ENCODE data around the gene UQCR11.

Gene UQCR11

DNA sequence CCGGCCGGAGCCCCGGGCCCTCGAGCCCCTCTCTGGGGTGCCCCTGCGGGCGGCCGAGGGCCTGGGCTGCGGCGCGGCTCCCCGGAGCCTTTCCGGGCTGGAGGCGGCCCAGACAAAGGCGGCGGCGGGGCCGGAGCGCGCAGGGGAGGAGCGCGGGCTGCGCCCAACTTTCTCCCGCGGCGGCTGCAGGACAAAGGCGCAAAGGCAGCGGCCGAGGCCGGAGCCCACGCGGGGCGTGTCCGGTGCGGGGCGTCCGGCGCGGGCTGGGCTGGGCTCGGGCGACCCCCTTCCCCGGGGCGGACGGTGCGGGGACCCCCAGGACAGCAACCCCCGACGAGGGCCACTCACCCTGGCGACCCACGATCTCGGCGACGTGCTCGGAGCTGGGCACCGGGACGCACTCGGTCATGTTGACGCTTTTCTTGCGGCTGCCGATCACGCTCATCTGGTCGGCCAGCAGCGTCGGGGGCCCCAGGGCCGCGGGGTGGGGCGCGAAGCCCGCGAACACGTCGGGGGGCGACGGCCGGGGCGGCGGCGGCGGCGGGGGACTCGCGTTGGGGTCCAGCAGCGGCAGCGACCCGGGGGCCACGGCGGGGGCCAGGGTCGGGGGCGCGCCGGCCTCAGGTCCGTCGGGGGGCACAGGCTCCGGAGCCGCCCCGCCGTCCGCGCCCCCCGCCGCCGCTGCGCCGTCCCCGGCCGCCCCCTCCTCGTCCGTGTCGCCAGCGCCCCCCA is 38.0 kb downstream of the UQCR11 start:
- peak; percentile 76 for DNase-seq (ENCODE audit: low spot score)

DNA sequence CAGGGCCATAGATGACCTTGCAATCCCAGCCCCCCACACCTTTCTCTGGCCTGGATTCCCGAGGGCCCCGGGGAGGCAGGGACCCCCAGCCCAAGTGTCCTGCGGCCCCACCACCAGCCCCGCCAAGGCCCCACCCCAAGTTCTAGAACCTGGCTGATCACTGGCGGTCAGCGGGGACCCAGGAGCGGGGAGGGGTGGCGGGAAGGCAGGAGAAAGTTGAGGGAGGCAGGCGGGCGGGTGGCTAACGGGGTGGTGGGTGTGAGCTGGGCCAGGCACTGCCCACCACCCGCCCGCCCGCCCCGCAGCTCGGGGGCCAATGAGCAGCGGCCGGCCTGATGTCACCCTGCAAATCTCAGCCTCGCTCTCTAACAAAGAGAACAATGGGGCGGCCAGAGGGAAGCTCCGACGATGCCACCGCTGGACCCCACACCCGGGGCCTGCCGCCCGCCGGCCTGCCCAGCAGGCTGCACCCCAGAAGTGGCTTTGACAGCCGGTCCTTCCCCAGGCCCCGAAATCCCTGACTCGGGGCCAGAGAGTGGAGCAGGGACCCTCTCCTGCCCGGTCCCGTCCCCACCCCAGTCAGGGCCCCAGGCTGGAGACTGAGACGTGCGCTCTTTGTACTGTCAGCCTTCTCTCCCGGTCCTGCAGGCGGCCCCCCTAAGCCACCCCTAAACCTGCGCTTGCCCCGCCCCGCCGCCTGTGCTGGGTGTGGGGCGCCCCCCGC is 38.7 kb downstream of the UQCR11 start:
- peak; percentile 93 for DNase-seq (ENCODE audit: low spot score)

DNA sequence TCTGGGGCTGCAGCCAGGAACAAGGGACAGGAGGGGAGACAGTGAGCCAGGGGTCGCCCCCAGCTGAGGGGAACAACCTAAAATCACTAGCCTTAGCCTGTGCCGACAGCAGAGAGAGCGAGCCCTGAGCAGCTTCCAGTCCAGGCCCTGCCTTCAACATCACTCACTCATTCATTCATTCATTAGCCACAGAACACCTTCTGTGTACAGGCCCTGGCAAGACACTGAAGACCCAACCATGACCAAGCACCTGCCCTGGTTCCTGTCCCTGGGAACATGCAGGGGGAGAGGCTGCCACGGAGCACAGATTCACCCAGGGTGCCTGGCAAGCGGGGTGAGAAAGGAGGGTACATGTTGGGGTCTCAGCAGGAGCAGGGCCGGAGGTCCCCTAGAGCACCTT is 42.0 kb downstream of the UQCR11 start:
- no peak for DNase-seq (ENCODE audit: low spot score)

DNA sequence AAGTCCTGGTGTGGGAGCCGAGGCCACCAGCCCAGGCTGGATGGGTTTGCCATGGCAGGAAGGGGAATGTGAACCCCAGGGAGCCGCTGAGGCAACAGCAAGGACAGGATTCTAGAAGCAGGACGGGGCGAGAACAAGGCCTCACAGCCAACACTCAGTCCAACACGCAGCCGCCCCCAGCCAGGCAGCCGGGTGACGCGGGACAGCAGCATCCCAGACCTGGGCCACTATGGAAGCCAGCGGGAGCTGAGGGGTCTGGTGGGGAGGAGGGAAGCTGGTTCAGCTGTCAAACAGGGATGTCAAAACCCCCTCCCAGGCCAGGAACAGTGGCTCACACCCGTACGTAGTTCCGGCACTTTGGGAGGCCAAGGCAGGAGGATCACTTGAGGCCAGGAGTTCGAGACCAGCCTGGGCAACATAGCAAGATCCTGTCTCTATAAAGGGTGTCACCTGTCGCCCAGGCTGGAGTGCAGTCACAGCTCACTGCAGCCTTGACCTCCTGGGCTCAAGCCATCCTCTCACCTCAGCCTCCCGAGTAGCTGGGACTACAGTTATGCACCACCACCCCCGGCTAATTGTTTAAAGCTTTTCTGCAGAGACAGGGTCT is 43.9 kb downstream of the UQCR11 start:
- DNase-seq (ENCODE audit: low spot score): no peak

DNA sequence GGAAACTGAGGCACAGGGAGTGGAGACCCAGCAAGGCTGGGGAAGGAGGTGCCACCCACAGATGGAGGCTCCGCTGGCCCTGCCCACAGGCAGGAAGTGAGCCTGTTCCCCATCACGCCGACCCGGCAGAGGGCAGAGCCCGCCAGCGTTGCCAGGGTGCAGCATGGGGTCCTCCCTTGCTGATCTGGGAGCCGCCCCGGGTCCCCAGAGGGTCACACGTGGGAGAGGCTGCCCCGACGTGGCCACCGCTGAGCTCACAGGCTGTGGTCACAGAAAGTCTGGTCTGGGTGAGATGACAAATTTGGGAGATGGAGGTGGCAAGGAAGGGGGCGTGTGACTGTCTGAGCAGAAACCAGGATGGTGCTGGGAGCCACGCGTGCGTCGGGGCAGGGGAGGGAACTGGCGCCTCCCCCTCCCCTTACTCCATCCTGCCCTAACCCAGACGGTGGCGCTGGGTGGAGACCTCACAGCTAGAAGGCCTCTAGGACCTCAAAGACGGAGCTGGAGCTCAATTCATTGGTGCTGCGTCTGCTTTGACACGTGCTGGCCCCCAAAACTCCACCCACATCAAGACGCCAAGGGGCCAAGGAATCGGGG is 44.9 kb downstream of the UQCR11 start:
- no peak for DNase-seq (ENCODE audit: low spot score)

DNA sequence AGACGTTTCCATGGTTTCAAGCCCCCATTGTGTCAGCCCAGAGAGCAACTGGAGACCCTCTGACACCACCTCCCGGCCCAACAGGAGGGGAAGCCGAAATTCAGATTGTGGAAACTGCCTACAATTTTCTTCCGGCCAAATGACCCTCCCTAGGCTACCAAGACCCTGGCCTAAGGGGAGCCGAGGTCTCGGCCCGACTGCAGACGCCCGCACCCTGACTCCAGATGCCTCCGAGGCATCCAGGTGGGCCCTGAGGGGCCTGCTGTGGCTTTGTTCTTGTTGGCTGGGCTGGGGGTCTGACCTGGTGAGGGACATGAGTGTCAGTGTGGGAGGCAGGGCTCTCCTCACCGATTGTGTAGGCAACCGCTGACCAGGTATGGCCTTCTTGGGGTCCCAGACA is 46.7 kb downstream of the UQCR11 start:
- DNase-seq (ENCODE audit: low spot score): no peak

DNA sequence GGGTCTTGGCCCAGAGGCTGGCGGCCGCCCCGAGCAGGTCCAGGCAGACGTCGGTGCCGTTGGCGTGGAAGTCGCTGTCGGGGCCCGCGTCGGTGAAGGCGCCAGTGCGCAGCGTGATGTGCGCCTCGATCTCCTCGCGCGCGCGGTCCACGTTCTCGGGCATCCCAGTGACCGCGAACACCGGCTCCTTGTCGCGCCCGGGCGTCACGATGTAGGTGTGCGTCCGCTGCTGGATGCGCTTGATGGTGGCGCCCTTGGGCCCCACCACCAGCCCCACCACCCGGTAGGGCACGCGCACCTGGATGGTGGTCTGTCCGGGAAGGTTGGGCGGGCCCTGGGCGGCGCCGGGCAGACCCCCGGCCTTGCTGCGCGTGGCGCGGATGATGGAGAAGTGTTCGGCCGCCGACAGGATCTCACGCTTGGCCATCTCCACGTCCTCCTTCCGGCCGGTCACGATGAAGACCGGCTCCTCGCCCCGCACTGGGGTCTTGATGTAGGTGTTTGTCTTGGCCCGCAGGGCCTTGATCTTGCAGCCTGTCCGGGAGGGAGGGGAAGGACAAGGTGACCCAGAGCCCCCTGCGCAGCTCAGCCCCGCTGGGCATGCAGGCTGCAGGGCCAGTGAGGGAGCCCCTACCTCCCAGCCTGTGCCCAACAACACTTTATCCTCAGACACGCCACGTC is 48.7 kb downstream of the UQCR11 start:
- no peak for DNase-seq (ENCODE audit: low spot score)

DNA sequence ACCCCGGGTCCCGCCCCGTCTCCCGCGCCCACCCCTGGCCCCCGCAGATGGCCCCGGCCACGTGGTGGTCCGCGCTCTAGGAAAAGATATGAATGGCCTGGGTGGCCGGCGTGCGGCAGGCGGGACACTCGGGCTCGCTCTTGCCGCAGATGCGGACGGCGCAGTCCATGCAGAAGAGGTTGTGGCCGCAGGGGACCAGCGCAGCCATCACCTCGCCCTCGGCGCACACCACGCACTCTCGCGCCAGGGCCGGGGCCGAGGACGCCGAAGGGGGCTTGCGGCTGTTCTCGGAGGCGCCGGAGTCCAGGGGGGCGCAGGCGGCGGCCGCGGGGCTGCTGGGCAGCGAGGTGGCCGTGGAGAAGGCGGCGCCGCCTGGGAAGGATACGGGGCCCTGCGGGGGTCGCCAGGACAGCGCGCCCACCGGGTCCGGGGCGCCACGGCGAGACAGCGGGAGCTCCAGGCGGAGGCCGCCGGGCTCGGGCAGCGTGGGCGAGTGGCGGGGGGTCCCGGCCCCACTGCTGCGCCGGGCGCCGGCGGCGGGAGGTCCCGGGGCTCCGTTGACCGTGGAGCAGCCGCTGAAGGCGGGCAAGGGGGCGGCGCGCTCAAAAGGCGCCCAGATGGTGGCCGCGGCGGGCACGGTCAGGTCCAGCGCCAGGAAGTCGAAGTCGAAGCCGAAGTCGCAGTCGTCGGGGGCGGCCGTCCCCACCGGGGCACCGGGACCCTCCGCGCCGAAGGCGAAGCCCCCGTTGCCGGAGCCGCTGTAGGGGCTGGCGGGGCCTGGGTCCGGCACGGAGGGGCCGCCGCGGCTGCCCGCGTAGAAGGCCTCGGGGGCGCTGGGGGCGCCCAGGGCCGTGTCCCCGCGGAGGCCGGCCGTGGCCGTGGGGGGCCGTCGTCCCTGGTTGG is 49.5 kb downstream of the UQCR11 start:
- DNase-seq (ENCODE audit: low spot score): no peak

DNA sequence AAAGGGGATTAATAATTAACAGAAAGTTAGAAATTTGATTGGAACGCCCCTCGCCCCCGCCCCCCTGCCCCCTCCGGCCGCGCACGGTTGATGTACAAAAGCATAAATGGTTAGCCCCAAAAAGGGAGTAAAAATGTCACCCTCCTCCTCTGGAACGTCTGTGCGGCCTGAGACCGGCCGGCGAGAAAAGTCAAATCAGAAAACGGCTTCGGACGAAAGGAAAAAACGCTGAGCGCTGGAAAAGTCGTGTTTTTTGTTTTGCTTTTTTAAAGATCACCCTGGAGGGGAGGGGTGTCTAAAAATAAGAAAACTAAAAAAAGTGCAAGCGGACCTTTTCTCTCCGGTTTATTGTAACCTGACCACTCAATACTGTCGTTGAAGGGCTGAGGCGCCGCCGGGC is 50.3 kb downstream of the UQCR11 start:
- DNase-seq (ENCODE audit: low spot score): no peak

DNA sequence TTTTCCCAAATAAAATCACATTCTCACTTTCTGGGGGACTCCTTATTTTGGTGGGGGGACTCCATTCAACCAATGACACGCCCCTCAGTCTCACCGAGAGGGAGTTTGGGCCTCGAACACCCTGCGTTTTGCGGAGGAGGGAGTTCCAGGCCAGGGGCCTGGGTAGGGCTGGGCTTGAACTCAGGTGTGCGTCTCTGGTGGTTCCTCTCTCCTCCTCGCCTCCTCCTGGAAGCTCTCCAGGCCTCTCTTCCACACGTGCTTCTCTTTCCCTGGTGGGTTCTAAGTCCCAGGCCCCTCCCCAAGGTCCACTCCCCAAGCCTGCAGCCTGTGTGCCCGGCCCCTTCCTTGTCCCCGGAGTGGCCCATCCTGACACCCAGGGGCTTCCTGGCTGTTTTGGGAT is 51.8 kb downstream of the UQCR11 start:
- no peak for DNase-seq (ENCODE audit: low spot score)

DNA sequence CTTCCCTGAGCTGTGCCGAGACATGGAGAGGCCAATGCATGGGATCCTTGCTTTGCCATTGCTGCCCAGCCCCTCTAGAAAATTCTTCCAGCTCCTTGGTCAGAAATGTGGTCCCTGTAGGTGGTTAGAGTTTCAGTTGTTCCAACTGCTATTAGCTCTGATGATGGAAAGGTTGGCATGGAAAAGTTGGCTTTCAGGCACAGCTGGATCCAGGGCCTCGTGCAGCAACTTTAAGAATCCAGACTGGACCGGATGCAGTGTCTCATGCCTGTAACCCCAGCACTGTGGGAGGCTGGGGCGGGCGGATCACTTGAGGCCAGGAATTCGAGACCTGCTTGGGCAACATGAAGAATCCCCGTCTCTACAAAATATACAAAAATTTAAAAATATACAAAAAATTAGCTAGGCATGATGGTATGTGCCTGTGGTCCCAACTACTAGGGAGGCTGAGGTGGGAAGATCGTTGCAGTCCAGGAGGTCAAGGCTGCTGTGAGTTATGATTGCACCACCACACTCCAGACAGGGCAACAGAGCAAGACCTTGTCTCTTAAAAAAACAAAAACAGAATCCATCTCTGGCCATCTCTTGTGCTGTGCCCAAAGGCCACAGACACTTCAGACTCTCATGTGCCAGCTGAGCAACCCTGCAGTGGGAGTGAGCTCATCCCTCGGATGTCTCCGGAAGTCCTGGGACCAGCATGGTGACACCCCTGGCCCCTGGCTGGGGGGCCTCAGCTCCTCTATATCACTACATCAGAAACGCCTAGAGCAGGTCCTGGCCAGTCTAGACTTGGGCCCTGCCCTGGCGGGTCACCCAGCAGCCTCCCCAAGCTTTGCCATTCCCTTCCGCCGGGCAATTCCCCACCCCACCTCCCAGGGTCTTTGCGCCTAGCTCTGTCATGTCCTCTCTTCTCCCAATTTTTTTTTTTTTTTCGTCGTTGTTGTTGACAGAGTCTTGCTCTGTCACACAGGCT is 53.9 kb downstream of the UQCR11 start:
- DNase-seq (ENCODE audit: low spot score): no peak

DNA sequence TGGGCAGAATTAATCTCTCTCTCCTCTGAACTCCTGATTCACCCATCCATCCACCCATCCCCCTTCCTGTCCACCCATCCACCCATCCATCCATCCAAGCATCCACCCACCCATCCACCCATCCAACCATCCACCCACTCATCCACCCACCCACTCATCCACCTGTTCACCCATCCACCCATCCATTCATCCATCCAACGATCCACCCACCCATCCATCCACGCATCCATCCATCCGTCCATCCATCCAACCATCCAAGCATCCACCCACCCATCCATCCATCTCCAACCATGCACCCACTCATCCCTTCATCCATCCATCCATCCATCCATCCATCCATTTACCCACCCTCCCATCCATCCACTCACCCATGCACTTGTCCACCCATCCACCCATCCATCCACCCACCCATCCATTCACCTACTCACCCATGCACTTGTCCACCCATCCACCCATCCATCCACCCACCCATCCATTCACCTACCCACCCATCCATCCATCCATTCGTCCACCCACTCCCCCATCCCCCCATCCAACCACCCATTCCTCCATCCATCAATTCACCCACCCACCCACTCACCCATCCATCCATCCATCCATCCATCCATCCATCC is 55.8 kb downstream of the UQCR11 start:
- no peak for DNase-seq (ENCODE audit: low spot score)
